Measurements from ENCODE around the gene RASGEF1C.

RASGEF1C gene

DNA sequence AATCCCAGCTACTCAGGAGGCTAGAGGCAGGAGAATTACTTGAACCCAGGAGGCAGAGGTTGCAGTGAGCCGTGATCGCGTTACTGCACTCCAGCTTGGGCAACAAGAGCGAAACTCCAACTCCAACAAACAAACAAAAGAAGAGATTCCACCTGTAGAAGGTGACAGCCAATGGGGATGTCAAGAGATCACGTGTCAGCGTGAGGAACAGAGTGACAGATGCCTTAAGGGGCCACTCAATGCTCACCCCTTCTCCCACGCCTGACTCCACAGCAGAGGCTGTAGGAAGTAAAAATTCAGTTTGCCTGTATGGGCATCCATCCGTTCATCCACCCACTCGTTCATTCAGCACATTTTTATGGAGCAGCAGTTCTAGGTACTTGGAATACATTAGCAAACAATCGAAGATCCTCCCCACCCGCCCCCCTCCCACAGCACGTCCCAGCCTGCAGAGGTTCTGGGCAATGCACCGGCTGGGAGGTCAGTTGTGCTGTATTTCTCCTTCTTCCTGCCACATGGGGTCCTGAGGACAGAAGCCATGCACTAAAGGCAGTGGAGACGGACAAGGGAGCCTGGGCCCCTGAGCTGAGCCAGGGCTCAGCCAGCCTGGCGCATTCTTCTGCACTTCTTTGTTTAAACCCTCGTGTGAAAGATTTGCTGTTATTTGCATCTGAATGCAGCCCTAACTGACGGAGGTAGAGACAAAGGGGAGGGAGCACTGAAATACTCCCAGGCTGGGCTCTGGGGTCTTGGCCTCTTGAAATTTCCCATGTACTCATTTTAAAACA lies 126.2 kb downstream of the RASGEF1C start:
- no peak for DNase-seq (ENCODE audit: low read depth in 2 of 2)

DNA sequence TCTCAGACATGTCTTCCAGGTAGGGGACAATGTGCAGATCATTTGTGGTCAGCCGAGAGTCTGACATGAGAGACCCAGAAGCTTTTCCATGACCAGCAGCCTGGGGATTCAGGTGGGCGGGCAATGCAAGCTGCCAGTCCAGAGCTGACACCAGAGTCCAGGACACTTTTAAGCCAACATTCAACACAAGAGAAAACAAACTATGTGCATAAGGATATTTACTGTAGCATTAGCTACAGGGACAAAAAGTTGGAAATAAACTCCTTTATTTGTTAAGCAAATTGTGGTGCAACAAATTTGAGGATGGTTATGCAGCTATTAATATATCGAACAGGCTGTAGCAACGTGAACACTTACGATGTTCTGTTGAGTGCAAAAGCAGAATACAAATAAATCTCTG lies 127.5 kb downstream of the RASGEF1C start:
- DNase-seq (ENCODE audit: low read depth in 2 of 2) = no peak

DNA sequence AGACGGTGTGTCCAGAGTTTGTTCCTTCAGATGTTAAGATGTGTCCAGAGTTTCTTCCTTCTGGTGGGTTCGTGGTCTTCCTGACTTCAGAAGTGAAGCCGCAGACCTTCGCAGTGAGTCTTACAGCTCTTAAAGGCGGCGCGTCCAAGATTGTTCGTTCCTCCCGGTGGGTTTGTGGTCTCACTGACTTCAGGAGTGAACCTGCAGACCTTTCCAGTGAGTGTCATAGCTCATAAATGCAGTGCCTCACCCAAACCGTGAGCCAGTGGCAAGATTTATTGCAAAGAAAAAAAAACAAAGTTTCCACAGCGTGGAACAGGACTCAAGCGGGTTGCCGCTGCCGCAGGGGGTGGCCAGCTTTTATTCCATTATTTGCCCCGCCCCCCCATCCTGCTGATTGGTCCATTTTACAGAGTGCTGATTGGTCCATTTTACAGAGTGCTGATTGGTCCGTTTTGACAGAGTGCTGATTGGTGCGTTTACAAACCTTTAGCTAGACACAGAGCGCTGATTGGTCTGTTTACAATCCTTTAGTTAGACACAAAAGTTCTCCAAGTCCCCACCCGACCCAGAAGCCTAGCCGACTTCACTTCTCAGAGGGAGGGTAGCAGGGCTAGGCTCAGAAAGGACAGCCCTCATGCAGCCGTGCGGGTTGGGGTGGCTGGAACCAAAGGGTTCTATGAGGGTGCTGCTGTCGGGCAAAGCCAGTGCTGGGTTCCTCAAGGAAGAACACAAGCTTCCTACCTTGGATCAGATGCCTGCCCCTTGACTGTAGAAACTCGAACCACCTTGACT lies 128.3 kb downstream of the RASGEF1C start:
- DNase-seq (ENCODE audit: low read depth in 2 of 2) = peak in 1 of 2 donors; percentile 46

DNA sequence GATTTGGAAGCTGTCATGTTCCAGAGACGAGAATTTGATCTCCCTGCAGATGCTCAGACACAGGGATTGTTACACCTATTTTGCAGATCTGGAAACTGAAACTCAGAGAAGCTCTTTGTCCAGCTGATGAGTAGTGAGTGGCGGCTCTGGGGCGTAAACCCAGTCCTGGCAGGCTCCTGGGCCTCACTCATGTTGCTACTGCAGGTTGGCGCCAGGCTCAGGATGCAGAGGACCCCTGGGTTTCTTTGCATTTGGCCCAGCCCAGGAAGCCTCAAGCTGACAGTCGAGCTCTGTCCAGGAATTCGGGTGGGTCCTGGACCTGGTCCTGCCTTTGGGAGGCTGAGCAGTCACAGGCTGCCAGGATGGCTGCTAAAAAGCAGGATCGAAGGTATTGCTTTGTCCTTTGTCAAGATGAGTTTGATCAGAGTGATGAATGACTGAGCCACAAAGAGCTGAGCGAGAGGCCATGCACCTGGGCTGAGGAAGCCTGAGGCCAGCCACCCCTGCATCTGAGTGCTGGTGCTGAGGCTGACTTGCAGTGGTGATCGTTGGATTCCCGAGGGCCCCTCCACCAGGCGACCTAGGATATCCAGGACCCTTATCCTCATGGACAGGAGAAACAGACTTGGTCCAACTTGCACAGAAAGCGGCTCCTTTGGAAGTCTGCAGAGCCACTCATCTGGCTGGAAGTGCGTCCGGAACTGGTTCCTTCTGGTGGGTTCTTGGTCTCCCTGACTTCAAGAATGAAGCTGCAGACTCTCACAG lies 129.1 kb downstream of the RASGEF1C start:
- DNase-seq (ENCODE audit: low read depth in 2 of 2) = no peak

DNA sequence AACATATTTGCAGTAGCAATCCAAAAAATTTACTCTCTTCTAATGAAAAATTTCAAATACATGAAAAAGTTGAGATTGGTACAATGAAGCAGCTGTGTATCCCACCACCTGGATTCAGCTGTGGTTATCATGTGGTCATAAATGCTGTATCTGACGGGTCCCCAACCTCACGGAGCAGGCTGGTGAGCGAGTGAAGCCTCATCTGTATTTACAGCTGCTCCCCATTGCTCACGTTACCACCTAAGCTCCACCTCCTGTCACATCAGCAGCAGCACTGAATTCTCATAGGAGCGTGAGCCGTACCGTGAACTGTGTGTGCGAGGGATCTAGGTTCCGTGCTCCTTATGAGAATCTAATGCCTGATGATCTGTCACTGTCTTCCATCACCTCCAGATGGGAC lies 130.7 kb downstream of the RASGEF1C start:
- no peak for DNase-seq (ENCODE audit: low read depth in 2 of 2)

DNA sequence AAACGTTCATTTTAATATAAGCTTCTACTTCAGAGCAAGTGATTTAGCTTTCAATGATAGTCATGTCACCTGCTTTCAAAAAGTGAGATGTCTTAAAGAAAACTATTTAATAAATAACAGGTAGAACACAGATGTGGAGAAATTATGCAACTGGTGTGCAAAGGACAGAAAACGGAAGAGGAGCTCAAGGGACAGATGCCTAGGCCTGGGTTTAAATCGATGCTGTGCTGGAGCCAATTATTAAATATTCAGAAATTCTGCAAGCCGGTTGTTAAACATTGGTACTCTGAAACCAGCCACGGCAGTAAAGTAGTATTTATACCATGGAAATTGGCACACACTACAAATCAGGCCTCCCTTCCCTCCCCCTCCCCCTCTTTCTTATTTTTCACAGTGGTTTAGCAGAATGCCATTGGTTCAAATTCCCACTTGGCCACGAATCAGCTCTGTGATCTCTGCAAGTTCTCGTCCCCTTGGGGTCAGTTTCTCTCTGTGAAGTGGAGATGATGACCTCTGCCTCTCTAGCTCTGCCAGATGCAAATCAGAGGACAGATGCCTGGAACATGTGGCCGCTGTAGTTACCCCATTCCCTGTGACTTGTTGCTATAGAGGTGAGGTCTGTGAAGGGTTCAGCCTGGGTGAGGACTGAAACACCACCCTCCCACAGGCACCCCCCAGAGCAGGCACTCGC lies 131.3 kb downstream of the RASGEF1C start:
- DNase-seq (ENCODE audit: low read depth in 2 of 2) = no peak

DNA sequence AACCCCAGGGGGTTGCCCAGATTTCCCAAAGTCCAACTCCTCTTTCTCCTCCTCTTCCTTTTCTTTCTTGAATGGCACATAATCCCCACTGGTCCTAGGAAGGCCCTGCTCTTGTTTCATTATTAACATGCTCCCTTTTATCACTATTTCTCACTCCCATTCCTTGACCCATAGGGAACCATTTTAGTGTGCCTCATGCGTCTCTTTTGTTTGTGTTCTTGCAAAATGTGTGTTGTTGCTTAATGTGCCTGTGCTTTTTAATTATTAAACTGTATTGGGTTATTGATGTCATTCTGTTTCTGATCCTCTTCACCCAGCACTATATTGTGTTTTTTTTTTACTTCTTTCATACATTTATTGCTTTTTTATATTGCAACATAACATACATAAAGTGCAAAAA lies 133.3 kb downstream of the RASGEF1C start:
- no peak for DNase-seq (ENCODE audit: low read depth in 2 of 2)

DNA sequence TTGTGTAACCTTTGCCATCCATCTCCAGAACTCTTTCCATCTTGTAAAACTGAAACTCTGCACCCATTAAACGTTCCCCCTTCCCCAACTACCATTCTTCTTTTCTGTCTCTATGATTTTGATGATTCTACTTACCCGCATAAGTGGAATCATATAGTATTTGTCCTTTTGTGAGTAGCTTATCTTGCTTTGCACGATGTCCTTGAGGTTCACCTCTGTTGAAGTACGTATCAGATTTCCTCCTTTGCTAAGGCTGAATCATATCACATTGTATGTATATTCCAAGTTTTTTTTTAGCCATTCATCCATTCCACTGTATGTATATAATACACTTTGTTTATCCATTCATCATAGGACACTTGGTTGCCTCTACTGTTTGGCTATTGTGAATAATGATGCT lies 134.5 kb downstream of the RASGEF1C start:
- no peak for DNase-seq (ENCODE audit: low read depth in 2 of 2)

DNA sequence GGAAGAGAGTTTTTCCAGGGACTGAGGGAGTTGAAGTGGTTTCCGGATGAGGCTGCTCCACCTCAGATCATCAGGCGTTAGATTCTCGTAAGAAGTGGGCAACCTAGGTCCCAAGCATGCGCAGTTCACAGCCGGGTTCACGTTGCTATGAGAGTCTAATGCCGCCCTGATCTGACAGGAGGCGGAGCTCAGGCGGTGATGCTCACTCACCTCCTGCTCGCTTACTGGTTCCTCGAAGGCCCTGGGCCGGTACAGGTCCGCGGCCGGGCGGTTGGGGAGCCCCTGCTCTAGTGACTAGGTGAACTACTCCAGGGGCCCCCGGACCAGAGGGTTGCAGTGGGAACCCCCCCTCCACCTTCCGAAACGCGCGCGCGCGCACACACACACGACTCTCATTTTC lies 136.5 kb downstream of the RASGEF1C start:
- no peak for DNase-seq (ENCODE audit: low read depth in 2 of 2)

DNA sequence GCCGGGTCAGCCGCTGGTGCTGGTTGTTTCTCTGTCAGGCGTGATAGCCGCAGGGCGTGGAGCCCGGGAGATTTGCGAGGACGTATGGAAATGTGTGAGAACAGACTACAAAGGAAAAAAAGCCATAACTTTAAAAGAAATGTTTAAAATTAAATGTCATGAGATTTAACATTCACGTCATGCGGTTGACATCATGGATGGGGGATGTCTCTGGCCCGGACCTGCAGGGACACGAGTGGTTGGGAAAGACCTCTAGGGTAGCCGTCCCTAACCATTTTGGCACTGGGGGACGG lies 136.8 kb downstream of the RASGEF1C start:
- no peak for DNase-seq (ENCODE audit: low read depth in 2 of 2)

DNA sequence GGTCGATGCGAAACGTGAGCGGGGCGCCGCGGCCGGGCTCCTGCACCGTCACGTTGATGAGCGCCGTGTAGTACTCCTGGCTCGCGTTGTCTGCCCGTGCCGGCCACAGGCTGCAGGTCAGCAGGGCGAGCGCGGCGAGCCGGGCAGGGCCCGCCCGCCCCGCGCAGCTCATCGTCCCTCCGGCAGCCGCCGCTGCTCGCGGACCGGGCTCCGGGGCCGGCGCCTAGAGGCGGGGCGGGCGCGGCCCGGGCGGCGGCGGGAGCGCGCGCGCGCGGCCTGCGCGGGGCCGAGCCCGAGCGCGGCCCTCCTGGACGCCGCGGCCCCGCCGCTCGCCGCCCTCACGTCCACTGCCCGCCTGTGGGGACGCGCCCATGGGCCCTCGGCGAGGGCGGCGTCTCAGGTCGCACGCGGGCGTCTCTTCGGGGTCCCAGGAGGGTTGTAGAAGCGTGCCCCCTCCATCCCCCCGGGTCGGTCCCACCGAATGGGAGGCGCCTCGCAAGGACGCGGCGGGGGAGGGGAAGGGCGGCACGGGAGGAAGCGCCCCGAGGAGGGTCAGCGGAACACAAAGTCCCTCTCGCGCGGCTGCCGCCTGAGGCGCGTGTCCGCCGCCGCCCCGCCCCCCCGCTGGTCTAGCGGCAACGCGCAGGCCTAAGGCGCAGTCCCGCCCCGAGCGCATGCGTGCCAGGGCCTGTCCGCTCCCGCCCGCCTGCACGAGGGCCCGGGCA lies 137.3 kb downstream of the RASGEF1C start, which contains the start of gene RNF130:
Gene RNF130 (minus strand): TSS at position 229 of the 725 bp plus-strand sequence. CDS start 57 bp downstream, at position 172.
- peak; percentile 67 to 80 for DNase-seq (ENCODE audit: low read depth in 2 of 2)

DNA sequence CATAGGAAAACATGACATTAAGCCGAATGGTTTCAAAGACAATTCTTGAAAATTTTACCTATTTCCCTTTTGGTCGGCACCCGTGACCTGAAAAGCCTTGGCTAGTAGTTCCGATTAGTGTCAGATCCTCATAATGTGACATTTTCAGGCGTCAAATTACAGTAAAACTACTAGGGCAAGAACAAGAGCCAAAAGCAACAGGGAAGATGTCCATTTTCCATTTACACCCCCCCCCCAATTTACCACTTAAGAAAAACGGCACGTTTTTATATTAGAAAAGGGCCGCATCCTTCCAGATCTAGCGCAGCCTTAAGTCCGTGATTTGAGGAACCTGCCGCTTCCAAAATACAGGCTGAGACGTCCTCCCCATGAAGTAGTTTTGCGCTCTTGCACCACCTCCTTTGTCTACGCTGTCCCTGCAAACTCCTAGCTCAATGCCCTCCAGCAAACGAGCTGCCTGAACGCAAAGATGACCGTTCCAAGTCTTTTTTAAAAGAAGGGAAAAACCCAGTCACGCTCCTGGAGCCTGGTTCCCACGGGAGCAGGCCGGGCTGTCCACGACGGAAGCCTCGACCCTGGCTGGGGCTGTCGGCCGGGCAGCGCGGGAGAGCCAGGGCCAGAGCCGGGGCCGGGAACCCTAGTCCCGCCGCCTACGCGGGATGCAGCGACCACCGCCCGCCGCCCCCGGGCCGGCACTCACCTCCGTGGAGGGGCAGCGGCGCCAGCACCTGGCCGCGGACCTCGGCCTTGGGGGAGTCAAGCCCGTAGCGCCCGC lies 138.1 kb downstream of the RASGEF1C start:
- DNase-seq (ENCODE audit: low read depth in 2 of 2) = no peak

DNA sequence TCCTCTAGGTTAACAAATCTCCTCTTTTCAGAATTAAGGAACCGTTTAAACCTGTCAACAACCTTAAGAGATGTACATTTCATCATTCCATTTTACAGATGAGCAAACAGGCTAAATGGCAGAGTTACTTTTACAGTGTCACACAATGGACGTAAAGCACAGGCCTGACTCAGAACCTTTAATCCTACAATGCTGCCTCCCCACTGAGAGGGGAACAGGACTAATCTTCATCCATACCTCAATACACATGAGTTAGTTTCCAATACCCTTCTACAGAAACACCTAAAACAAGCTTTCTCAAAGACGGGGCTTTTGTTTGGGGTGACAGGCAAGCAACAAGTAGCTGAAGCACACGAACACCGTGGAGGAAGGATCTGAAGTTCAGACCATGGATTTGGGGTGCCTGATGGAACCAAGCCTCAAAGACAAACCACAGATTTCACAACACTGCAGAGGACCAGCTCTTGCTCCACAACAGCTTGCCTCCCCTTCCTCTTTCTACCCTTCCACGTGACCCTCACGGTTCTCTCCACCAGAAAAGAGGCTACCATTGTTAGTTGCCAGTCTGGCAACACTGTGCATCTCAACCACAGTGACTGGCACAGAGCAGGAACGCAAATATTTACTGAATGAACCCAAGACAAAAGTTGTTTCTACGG lies 139.3 kb downstream of the RASGEF1C start:
- DNase-seq (ENCODE audit: low read depth in 2 of 2) = no peak

DNA sequence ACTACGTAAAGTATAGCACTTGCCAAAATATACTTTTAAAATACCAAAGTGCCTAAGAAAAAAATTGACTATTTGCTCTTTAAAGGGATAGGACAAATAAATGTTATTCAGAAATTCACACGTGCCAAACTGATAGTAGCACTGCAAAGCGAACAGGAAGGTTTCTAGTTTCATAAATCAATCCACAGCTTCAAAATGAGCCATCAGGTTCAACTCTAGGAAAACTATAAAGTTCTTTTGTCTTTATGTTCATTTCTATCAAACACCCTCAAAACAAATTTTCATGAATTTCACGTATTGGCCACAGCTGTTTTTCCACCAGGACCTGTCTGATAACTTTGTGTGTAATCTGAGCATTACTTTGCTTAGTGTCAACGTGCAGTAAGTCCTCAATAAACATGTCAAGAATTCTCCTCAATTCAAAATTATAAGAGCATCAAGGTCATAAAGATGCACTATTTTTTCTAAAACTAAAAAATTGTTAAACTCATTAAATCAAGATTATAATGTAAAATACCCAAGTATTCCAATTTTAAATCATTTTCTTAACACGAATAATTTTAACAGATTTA lies 140.4 kb downstream of the RASGEF1C start:
- DNase-seq (ENCODE audit: low read depth in 2 of 2) = no peak

DNA sequence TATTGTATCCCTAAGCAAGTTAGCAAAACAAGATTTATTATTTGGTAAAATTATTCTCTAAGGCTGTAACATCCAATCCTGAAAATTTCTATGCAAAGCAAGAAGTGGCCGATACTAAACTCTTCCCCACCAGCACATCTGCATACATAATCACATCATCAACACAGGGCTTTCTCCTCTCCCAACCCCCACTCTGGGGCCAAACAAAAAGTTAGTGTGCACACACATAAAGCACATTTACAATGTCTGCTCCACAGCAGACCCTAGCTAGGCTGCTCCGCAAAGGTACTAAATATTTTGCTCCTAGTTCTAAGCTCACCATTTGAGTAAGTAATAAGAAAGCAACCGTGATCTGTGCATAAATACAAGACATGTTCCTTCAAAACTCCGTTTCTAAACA lies 141.0 kb downstream of the RASGEF1C start:
- DNase-seq (ENCODE audit: low read depth in 2 of 2) = no peak

DNA sequence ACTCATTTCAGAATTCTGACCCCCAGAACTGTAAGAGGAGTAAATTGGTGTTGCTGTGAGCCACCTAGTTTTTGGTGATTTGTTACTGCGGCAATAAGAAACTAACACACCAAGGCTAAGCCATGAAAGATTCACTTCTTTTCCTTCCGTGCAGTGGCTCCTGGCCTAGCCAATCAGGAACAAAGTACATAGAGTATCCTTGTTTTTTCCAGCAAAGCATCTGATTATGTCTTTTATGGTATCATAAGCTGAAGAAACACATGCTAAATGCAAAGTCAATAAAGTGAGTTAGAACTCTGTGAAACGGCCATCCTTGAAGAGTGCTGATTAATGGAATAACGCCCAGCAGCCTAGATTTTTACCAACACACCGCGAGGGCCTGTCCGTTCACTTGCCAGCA lies 148.8 kb downstream of the RASGEF1C start:
- no peak for DNase-seq (ENCODE audit: low read depth in 2 of 2)

DNA sequence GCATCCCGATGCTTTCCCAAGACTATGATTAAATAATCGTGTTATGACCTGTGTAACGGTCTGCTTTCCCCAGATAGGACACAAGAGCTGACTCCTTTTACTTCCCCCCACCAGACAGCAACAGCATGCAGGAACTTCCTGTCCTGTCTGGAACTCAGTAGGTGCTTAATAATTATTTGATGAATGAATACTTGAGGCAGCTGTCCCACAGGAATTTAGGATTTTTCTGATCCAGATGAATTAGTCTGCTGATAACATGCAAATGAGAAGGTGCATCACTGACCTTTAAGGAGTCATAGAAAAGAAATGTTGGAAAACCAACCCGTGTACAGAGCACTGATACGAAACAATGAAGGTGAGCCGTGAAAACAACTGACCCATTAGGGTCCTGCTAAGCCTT lies 149.7 kb downstream of the RASGEF1C start:
- DNase-seq (ENCODE audit: low read depth in 2 of 2) = no peak

DNA sequence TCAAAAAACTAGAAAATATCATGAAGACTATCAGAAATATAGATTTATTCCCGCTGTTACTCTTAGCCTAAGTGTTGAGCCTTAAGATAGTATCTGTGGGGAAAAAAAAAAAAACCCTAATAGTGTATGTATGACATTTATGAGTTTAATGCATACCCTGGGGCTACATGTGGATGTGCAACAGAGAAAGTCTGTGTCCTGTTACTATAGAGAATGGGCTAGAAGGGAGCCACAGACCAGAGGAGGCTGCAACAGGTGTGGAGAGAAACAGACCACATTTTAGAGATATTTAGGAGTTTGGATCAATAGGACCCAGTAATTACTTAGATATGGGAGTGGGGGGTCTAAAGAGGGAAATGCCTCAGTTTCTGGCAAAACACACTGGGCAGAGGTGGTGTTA lies 152.9 kb downstream of the RASGEF1C start:
- no peak for DNase-seq (ENCODE audit: low read depth in 2 of 2)

DNA sequence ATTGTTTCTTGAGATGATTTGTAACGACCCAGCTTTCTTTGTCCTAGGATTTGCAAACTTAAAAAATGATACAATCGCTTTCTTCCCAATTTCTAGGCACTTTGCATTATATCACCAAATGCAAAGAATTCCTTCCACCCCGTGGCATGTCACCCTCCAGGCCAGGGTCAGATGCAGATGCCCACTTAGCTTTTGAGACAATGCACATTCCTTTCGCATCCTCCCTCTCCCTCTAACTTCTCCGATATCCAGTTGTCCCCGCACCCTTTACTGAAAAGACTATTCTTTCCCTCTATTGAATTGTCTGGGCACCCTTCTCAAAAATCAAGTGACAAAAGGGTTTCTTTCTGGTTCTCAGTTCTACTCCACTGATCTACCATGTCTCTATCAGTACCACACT lies 154.8 kb downstream of the RASGEF1C start:
- no peak for DNase-seq (ENCODE audit: low read depth in 2 of 2)
